H1 (cell line): ENCODE results near the gene CSGALNACT2. TPM values are rescaled to one million over a fixed set of nuclear protein-coding genes. Genes with fewer than 3 reads are reported as not detected.

ENCODE experiments used
- CTCF ChIA-PET: fragments of 300-600 bp; sonication (Branson Sonifier 250); formaldehyde crosslinking; loops from one replicate; lab custom pipeline; 2021; ENCODE audit not compliant: partially characterized antibody; lab: Charles Lee
- POLR2A ChIA-PET: fragments of 300-600 bp; sonication (Branson Sonifier 250); formaldehyde crosslinking; loops from one replicate; lab custom pipeline; 2021; ENCODE audit warnings: inconsistent platforms; ENCODE audit not compliant: partially characterized antibody; lab: Charles Lee
- DNase-seq, 2 experiments: peaks; one replicate each; pipeline versions ENCODE4 v3.0.0 to v3.0.0-alpha.2; 2010 to 2022; ENCODE audit warnings: low spot score in 2 of 2, low read depth in 1 of 2, mixed read lengths in 1 of 2
- FAIRE-seq: peaks from 2 replicates; lab custom pipeline; 2011; peaks lifted over from hg19 to GRCh38; lab: Jason Lieb, UNC
- H2AFZ ChIP-seq: 2 replicates; pipeline ENCODE4 v1.8.1; 2012; ENCODE audit warnings: low read length, inconsistent platforms
- H2AK5ac ChIP-seq: 2 replicates; pipeline ENCODE4 v1.6.1; 2013; ENCODE audit warnings: low read depth, low read length
- H2BK120ac ChIP-seq: replicated peaks from 2 replicates; pipeline ENCODE3; 2013; ENCODE audit warnings: low read depth, low read length, inconsistent platforms
- H2BK12ac ChIP-seq: 2 replicates; pipeline ENCODE4 v1.6.1; 2013; ENCODE audit warnings: low read depth, low read length
- H2BK15ac ChIP-seq: 2 replicates; pipeline ENCODE4 v1.6.1; 2013; ENCODE audit warnings: low read length
- H2BK20ac ChIP-seq: 2 replicates; pipeline ENCODE4 v1.6.1; 2013; ENCODE audit warnings: low read length
- H2BK5ac ChIP-seq: 2 replicates; pipeline ENCODE4 v1.6.1; 2013; ENCODE audit warnings: low read depth, low read length
- H3K14ac ChIP-seq: 2 replicates; pipeline ENCODE4 v1.6.1; 2013; ENCODE audit warnings: inconsistent platforms; ENCODE audit not compliant: insufficient read length
- H3K18ac ChIP-seq: 2 replicates; pipeline ENCODE4 v1.6.1; 2013; ENCODE audit warnings: low read length; ENCODE audit errors: extremely low read depth
- H3K23ac ChIP-seq: 2 replicates; pipeline ENCODE4 v1.6.1; 2013; ENCODE audit warnings: inconsistent platforms; ENCODE audit not compliant: insufficient read length
- H3K23me2 ChIP-seq: 2 replicates; pipeline ENCODE4 v1.6.1; 2013; ENCODE audit warnings: low read depth, low read length
- H3K27ac ChIP-seq: 2 replicates; pipeline ENCODE4 v1.6.1; 2011; ENCODE audit warnings: low read depth, low read length, inconsistent platforms
- H3K27me3 ChIP-seq, 4 experiments: replicated peaks in 1 of 4; 1 replicate in 1 of 4; 2 replicates in 3 of 4; pipeline versions ENCODE4 v1.6.1 to v1.8.1; 2011 to 2013; ENCODE audit warnings: low read length in 3 of 4, mild to moderate bottlenecking in 3 of 4, inconsistent platforms in 2 of 4, mixed read lengths in 2 of 4, moderate library complexity in 1 of 4; ENCODE audit not compliant: control insufficient read depth in 3 of 4, insufficient read depth in 3 of 4; ENCODE audit errors: extremely low read depth in 1 of 4
- H3K36me3 ChIP-seq, 4 experiments: 2 replicates each; pipeline versions ENCODE4 v1.6.1 to v1.8.1; 2011 to 2013; ENCODE audit warnings: mild to moderate bottlenecking in 4 of 4, low read length in 3 of 4, moderate library complexity in 2 of 4, control low read depth in 1 of 4, inconsistent platforms in 1 of 4; ENCODE audit not compliant: insufficient read depth in 4 of 4, control insufficient read depth in 2 of 4
- H3K4ac ChIP-seq: replicated peaks from 2 replicates; pipeline ENCODE3; 2013; ENCODE audit warnings: low read length, low read depth, mixed read lengths, inconsistent platforms; ENCODE audit not compliant: insufficient read length
- H3K4me1 ChIP-seq, 4 experiments: replicated peaks in 1 of 4; 1 replicate in 1 of 4; 2 replicates in 3 of 4; pipeline versions ENCODE4 v1.6.1 to v1.8.1; 2011 to 2013; ENCODE audit warnings: low read length in 3 of 4, inconsistent platforms in 2 of 4, mixed read lengths in 1 of 4; ENCODE audit not compliant: insufficient read depth in 4 of 4, control insufficient read depth in 3 of 4
- H3K4me2 ChIP-seq, 2 experiments: 2 replicates each; pipeline versions ENCODE4 v1.6.1 to v1.8.1; 2011 to 2013; ENCODE audit warnings: low read depth in 2 of 2, low read length in 2 of 2, control low read depth in 1 of 2, inconsistent platforms in 1 of 2, mild to moderate bottlenecking in 1 of 2; ENCODE audit not compliant: insufficient read depth in 1 of 2
- H3K4me3 ChIP-seq, 4 experiments: fragments of 200-600, 300-600 bp in 1 of 4; sonication (generic), shearing (Covaris generic), sonication (Bioruptor Twin) in 1 of 4; 2 replicates each; pipeline versions ENCODE4 v1.5.1 to v1.8.1; 2011 to 2016; ENCODE audit warnings: low read length in 4 of 4, low read depth in 3 of 4, control low read depth in 2 of 4, inconsistent platforms in 2 of 4, mild to moderate bottlenecking in 2 of 4, mixed read lengths in 1 of 4, moderate library complexity in 1 of 4; ENCODE audit not compliant: insufficient read depth in 2 of 4; ENCODE audit errors: extremely low read depth in 1 of 4
- H3K56ac ChIP-seq: replicated peaks from 2 replicates; pipeline ENCODE3; 2013; ENCODE audit warnings: low read depth, mild to moderate bottlenecking, mixed read lengths, low read length, inconsistent platforms; ENCODE audit not compliant: insufficient read length
- H3K79me1 ChIP-seq: 2 replicates; pipeline ENCODE4 v1.6.1; 2013; ENCODE audit warnings: low read depth, low read length, control low read depth
- H3K79me2 ChIP-seq, 2 experiments: 2 replicates each; pipeline versions ENCODE4 v1.6.1 to v1.8.1; 2012 to 2013; ENCODE audit warnings: low read length in 2 of 2, mild to moderate bottlenecking in 2 of 2, inconsistent platforms in 1 of 2; ENCODE audit not compliant: insufficient read depth in 2 of 2, control insufficient read depth in 1 of 2
- H3K9ac ChIP-seq, 4 experiments: replicated peaks in 1 of 4; 1 replicate in 1 of 4; 2 replicates in 3 of 4; pipeline versions ENCODE4 v1.6.1 to v1.8.1; 2011 to 2013; ENCODE audit warnings: low read depth in 3 of 4, low read length in 3 of 4, control low read depth in 2 of 4, mild to moderate bottlenecking in 2 of 4, moderate library complexity in 2 of 4, inconsistent platforms in 1 of 4; ENCODE audit errors: extremely low read depth in 1 of 4
- H3K9me3 ChIP-seq, 2 experiments: 2 replicates each; pipeline versions ENCODE4 v1.6.1 to v1.8.1; 2012 to 2013; ENCODE audit warnings: mild to moderate bottlenecking in 2 of 2, moderate library complexity in 2 of 2, control low read depth in 1 of 2, inconsistent platforms in 1 of 2, low read depth in 1 of 2, low read length in 1 of 2, mixed read lengths in 1 of 2; ENCODE audit not compliant: insufficient read depth in 2 of 2
- H4K20me1 ChIP-seq, 2 experiments: replicated peaks in 1 of 2; 2 replicates each; pipeline versions ENCODE3 to v1.8.1; 2011 to 2013; ENCODE audit warnings: inconsistent platforms in 2 of 2, low read length in 2 of 2, mild to moderate bottlenecking in 1 of 2; ENCODE audit not compliant: insufficient read depth in 2 of 2, control insufficient read depth in 1 of 2
- H4K5ac ChIP-seq: 2 replicates; pipeline ENCODE4 v1.6.1; 2013; ENCODE audit warnings: low read length, low read depth, mixed read lengths, inconsistent platforms; ENCODE audit not compliant: insufficient read length
- H4K8ac ChIP-seq: 2 replicates; pipeline ENCODE4 v1.8.0; 2013; ENCODE audit warnings: mild to moderate bottlenecking, moderate library complexity, low read length, inconsistent platforms; ENCODE audit not compliant: insufficient read depth; ENCODE audit errors: extremely low read depth
- H4K91ac ChIP-seq: replicated peaks from 2 replicates; pipeline ENCODE3; 2013; ENCODE audit warnings: low read length, mixed read lengths, inconsistent platforms; ENCODE audit not compliant: insufficient read length
- BACH1 ChIP-seq: IDR thresholded peaks from 2 replicates; pipeline ENCODE4 v1.6.1; 2012; ENCODE audit warnings: low read length, improper control_type of control experiment
- BCL11A ChIP-seq, 2 experiments: IDR thresholded peaks; one replicate each; pipeline ENCODE4 v1.6.1; 2011; ENCODE audit warnings: low read depth in 2 of 2, low read length in 2 of 2, mild to moderate bottlenecking in 2 of 2
- CHD2 ChIP-seq: IDR thresholded peaks from 2 replicates; pipeline ENCODE4 v1.6.1; 2012; ENCODE audit warnings: low read length, improper control_type of control experiment
- EZH2 ChIP-seq: fragments of 200-600 bp; sonication (generic); IDR thresholded peaks from 2 replicates; pipeline ENCODE4 v1.7.1; 2012; ENCODE audit warnings: low read depth, mild to moderate bottlenecking, moderate library complexity, low read length, inconsistent platforms; ENCODE audit not compliant: severe bottlenecking
- KDM5A ChIP-seq: fragments of 200-600 bp; IDR thresholded peaks from 2 replicates; pipeline ENCODE4 v1.7.1; 2012; ENCODE audit warnings: mild to moderate bottlenecking, low read length, inconsistent platforms, mixed read lengths
- POLR2AphosphoS5 ChIP-seq: IDR thresholded peaks from 2 replicates; pipeline ENCODE4 v1.6.1; 2011; ENCODE audit warnings: low read depth, low read length
- SUZ12 ChIP-seq: fragments of 200-600 bp; sonication (generic); IDR thresholded peaks from 2 replicates; pipeline ENCODE4 v1.6.1; 2012; ENCODE audit warnings: mild to moderate bottlenecking, inconsistent platforms, low read length, moderate library complexity, mixed read lengths
- TEAD4 ChIP-seq: IDR thresholded peaks from 2 replicates; pipeline ENCODE4 v1.6.1; 2012; ENCODE audit warnings: low read depth, low read length, inconsistent platforms, mixed read lengths
- WGBS, 2 experiments: shearing (Covaris generic) in 1 of 2; methylation state at CpG; one replicate each; pipeline versions ENCODE4 v1.1.6 to v1.1.7; 2013 to 2015; ENCODE audit warnings: low lambda C conversion rate in 2 of 2, mixed read lengths in 2 of 2, inconsistent platforms in 1 of 2, low coverage in 1 of 2, missing lambda C conversion rate in 1 of 2; ENCODE audit not compliant: insufficient replicate concordance in 2 of 2, insufficient coverage in 1 of 2, insufficient read length in 1 of 2; ENCODE audit errors: extremely low coverage in 1 of 2, missing lambda C conversion rate in 1 of 2; 5-methylcytosine and 5-hydroxymethylcytosine counted together
- polyA plus RNA-seq, 7 experiments: library from polyadenylated mRNA; depleted of rRNA in 3 of 7; stranded (reverse) in 5 of 7; unstranded in 2 of 7; fragments of >200 nt in 5 of 7; fragments of 200-250 nt in 2 of 7; gene quantifications; 1 replicate in 5 of 7; 2 replicates in 1 of 7; 4 replicates in 1 of 7; pipeline versions ENCODE4 v1.2.1 to v1.2.3, GENCODE V29; 2011 to 2013; ENCODE audit warnings: missing spikeins in 2 of 7, mixed read lengths in 2 of 7
- total RNA-seq: library from RNA; stranded (reverse); fragmentation: NEBNext Ultra II Directional; extraction: Animal tissue kit (Norgen Biotek cat#: 25700); gene quantifications from 2 replicates; pipeline ENCODE4 v1.2.1, GENCODE V29; 2021
- TF ChIP-seq, protein P1 (sequence below): IDR thresholded peaks from 2 replicates; pipeline ENCODE4 v1.6.1; 2011; ENCODE audit warnings: low read length, improper control_type of control experiment
- TF ChIP-seq, protein P2 (sequence below), 3 experiments: IDR thresholded peaks; 1 replicate in 2 of 3; 2 replicates in 1 of 3; pipeline versions ENCODE4 v1.5.1 to v1.6.1; 2011; ENCODE audit warnings: low read length in 3 of 3, mild to moderate bottlenecking in 3 of 3, inconsistent platforms in 2 of 3, low read depth in 1 of 3, moderate library complexity in 1 of 3; ENCODE audit not compliant: insufficient read depth in 1 of 3; ENCODE audit errors: control extremely low read depth in 1 of 3

The CSGALNACT2 gene
- total and polyA plus RNA-seq, 2 of the 8 experiments (the other 6 are each of a cell fraction or from before 2014, with no cell fraction given): 2.6 to 5.3 TPM

DNA sequence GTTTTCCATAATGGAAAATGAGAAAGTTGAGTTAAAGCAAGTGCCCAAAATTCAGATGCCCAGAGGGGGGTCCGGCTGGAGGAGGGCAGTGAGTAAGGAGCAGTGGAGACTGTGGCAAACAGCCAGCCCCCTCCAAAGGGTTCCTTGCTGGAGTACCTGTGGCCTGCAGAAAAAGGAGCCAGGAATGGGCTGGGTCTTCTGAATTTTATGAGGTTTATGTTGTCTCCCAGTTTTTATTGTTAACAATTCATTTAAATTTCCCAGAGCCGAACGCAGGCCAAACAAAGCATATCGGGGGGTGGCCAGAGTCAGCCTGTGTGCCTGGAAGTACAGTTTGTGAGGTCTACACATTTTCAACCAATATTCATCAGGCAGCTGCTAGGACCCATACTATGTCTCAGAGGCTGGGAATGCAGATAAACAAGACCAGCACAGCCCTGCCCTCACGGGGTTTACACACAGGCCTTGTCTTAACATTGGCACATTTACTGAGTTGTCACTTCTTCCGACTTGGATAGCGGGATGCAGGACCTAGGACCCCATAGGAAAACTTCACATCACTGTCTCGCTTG, 12.9 kb upstream of the CSGALNACT2 start:
- no peak overlapping the region for H3K4me3 ChIP-seq
- no peak overlapping the region for H3K18ac ChIP-seq
- POLR2A ChIA-PET: interaction anchor here (1.1 to 1.2 kb wide), 2 partner anchors 20 to 77 kb away, joined by 3 read pairs; no protein-coding TSS in a partner anchor
- H3K79me1 ChIP-seq: no peaks in the 10 kb centered on the region
- no peaks in the 10 kb centered on the region for H3K27me3 ChIP-seq
- no peak overlapping the region for H2BK12ac ChIP-seq
- no peak overlapping the region for H3K27ac ChIP-seq
- H3K9ac ChIP-seq: no peak overlapping the region
- no peak overlapping the region for H4K8ac ChIP-seq
- 95% methylated on average over 8 of the region's 8 CpGs; no CpG with 5 or more reads in 1 of the 2 experiments for WGBS, 2 experiments
- no peak overlapping the region for H3K14ac ChIP-seq
- no peak overlapping the region for H3K23ac ChIP-seq
- no peak overlapping the region for H2AK5ac ChIP-seq
- FAIRE-seq (no peak), DNase-seq (peak in 1 of 2 experiments; percentile 30)
- no peaks in the 10 kb centered on the region for H4K20me1 ChIP-seq
- H3K36me3 ChIP-seq: no peaks in the 10 kb centered on the region; a peak in 2 of 8 replicates
- no peak overlapping the region for H3K56ac ChIP-seq
- H4K91ac ChIP-seq: no peak overlapping the region
- no peaks in the 10 kb centered on the region for H3K4me1 ChIP-seq
- no peak overlapping the region for H2BK20ac ChIP-seq
- no peak overlapping the region for H3K4me2 ChIP-seq
- no peak overlapping the region for H2BK5ac ChIP-seq
- no peaks in the 10 kb centered on the region; a peak in 1 of 4 replicates for H3K9me3 ChIP-seq
- no peak overlapping the region for H4K5ac ChIP-seq
- no peak overlapping the region for H2AFZ ChIP-seq
- CTCF ChIA-PET: no interaction called here
- H3K4ac ChIP-seq: no peak overlapping the region
- H3K23me2 ChIP-seq: no peaks in the 10 kb centered on the region
- no peak overlapping the region for H2BK15ac ChIP-seq
- H2BK120ac ChIP-seq: no peak overlapping the region
- no peaks in the 10 kb centered on the region for H3K79me2 ChIP-seq
- TF ChIP-seq, protein P1, sequence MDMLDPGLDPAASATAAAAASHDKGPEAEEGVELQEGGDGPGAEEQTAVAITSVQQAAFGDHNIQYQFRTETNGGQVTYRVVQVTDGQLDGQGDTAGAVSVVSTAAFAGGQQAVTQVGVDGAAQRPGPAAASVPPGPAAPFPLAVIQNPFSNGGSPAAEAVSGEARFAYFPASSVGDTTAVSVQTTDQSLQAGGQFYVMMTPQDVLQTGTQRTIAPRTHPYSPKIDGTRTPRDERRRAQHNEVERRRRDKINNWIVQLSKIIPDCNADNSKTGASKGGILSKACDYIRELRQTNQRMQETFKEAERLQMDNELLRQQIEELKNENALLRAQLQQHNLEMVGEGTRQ: no peak
- TF ChIP-seq CHD2: no peak
- TF ChIP-seq SUZ12: no peak
- no peak for TF ChIP-seq BACH1
- TF ChIP-seq EZH2: no peak
- no peak for TF ChIP-seq TEAD4
- TF ChIP-seq KDM5A: no peak
- TF ChIP-seq POLR2AphosphoS5: no peak
- TF ChIP-seq BCL11A (IDR thresholded peaks at IDR 0.05; ENCODE audit: low read depth in 2 of 2, low read length in 2 of 2): no peak
- TF ChIP-seq, protein P2, sequence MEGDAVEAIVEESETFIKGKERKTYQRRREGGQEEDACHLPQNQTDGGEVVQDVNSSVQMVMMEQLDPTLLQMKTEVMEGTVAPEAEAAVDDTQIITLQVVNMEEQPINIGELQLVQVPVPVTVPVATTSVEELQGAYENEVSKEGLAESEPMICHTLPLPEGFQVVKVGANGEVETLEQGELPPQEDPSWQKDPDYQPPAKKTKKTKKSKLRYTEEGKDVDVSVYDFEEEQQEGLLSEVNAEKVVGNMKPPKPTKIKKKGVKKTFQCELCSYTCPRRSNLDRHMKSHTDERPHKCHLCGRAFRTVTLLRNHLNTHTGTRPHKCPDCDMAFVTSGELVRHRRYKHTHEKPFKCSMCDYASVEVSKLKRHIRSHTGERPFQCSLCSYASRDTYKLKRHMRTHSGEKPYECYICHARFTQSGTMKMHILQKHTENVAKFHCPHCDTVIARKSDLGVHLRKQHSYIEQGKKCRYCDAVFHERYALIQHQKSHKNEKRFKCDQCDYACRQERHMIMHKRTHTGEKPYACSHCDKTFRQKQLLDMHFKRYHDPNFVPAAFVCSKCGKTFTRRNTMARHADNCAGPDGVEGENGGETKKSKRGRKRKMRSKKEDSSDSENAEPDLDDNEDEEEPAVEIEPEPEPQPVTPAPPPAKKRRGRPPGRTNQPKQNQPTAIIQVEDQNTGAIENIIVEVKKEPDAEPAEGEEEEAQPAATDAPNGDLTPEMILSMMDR (IDR thresholded peaks at IDR 0.05; ENCODE audit: control extremely low read depth in 1 of 3, insufficient read depth in 1 of 3, low read depth in 1 of 3, low read length in 3 of 3): no peak
